GM12874 (cell line): ENCODE data around the gene MED27.

Experiments used
- TF ChIP-seq, protein P1 (sequence below): IDR thresholded peaks from 2 replicates; pipeline ENCODE4 v1.5.1; 2011; ENCODE audit warnings: low read depth, mild to moderate bottlenecking, control low read depth, low read length, moderate library complexity; ENCODE audit not compliant: insufficient read depth

MED27 gene

DNA sequence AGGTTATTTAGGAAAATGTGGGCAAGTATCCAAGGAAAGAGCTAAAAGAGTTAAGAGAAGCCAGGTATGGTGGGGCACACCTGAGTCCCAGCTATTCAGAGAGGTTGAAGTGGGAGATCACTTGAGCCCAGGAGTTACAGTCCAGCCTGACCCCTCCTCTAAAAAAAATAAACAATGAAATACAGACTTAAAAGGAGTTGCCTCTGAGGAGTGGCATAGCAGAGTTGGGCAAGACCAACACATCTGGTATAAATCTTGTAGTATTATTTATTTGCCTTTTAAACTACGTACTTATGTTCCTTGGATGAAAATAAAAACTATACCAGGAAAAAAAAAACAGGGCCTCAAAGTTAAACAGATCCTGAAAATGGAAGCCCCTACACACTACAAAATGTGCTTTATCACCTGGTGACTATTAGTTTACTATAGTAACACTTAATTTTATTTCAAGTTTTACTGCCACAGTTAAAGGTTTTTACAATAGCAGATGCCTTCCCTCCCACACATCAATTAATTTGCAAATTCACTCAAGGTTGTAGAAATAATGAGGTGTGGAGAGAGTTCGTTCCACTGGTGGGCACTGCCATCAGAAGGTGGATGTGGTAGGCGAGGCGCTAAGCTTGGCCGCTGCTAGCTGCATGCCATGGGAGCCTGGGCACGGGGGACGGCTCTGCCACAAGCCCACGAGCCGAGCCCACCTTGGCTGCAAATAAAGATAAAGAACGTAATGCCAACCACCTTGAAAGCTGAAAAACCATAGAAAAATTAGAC, 48.0 kb downstream of the MED27 start:
- TF ChIP-seq, protein P1, sequence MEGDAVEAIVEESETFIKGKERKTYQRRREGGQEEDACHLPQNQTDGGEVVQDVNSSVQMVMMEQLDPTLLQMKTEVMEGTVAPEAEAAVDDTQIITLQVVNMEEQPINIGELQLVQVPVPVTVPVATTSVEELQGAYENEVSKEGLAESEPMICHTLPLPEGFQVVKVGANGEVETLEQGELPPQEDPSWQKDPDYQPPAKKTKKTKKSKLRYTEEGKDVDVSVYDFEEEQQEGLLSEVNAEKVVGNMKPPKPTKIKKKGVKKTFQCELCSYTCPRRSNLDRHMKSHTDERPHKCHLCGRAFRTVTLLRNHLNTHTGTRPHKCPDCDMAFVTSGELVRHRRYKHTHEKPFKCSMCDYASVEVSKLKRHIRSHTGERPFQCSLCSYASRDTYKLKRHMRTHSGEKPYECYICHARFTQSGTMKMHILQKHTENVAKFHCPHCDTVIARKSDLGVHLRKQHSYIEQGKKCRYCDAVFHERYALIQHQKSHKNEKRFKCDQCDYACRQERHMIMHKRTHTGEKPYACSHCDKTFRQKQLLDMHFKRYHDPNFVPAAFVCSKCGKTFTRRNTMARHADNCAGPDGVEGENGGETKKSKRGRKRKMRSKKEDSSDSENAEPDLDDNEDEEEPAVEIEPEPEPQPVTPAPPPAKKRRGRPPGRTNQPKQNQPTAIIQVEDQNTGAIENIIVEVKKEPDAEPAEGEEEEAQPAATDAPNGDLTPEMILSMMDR: no peak

- TF ChIP-seq, protein P1: no peak
Measured at GRCh38 chr9:132030626-132031325, 48.9 kb downstream of the MED27 start.

DNA sequence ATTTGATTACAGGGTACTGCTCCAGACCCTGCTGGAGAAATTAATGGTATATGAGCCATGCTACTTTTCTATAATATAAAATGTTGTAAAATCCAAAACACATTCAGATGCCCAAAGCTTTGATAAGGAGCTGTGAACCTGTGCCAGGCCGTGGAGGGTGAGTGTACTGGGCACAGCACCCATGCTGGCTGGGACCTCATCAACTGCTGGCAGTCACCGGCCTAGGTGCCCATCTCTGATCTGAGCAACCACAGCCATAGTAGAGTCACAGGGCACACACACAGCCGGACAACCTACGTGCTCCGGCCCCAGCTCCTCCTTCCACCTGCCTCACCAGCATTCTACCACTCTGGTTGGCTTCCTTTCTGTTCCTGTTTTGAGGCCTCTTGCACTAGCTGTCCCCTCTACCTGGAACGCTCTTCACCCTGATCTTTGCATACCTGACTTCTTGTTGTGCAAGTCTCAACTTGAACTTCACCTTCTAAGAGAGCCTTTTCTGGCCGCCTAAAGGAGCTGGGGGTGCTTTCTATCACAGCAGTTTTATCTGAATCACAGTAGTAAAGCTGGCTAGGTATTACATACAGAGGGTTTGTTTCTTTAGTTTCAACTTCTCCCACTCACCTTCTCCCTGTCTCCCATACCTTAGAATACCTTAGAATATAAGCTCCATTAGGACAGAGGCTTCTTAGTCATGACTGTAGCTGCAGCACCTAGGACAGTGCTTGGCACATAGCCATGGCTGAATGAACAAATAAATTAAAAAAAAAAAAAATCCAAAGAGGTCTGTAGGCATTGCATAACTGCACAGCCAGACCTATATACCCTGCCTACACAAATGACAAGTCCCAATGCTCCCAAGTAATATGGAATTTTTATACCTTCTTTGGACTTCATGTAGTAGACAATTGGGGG, 51.7 kb downstream of the MED27 start:
- TF ChIP-seq, protein P1: no peak

DNA sequence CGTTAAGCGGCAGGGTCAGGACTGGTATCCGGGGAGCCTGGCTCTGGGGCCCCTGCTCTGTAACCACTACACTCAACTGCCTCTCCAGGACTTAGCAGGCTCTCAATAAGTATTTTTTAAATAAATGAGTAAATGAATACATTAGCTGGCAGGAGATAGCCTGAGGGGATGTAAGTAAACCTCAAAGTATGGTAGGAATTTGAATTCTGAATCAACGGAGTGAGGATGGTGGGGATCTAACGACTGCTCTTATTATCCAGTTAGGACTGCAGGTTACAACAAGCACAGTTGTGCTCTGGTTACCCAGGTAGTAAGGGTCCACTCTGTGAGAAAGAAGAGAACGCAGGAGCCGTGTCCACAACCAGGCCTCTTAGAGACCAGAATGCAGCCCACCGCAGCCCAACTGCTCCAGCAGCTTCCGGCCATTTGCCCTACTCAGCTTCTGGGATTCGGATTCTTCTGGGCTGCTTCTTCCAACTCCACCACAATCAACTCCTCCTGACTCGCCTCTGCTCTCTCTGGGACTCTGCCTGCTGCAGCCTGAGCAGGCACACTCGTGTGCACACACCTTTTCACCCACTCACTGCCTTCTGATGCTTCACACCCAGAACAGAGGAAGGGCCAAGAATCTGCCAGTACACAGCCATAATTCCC, 52.6 kb downstream of the MED27 start:
- TF ChIP-seq, protein P1: no peak

DNA sequence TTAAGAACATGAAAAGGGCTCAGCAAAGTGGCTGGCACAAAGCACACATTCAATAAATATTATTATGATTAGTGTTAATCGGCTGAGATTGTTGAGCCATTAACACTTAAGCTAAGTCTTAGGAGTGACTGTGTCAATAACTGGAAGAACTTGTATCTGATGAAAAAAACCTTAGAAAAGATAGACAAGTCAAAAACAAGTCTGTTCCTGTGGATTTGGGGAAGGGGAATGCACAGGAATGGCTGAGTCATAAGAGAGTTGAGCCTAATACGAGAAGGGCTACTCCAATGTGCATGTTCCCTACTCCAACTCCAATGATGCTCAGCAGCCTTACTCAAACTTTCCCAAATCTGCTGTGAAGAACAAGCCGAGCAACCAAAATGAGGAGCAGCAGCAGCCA, 53.9 kb downstream of the MED27 start:
- TF ChIP-seq, protein P1: no peak

GRCh38 chr9:132024589-132024988, 55.1 kb downstream of the MED27 start:
- TF ChIP-seq, protein P1: no peak
